K562 (cell line): ENCODE results near the gene ZBTB24. TPM values are rescaled to one million over a fixed set of nuclear protein-coding genes. Genes with fewer than 3 reads are reported as not detected.

Experiments used
- CXXC5 ChIP-seq: fragments of 250-450 bp; sonication (Bioruptor Pico); IDR thresholded peaks from 2 replicates; pipeline ENCODE4 v1.8.0; 2022; ENCODE audit warnings: inconsistent platforms, mild to moderate bottlenecking, moderate library complexity
- EGR1 ChIP-seq: fragments of 450-650 bp; conservative IDR thresholded peaks from 2 replicates; pipeline ENCODE4 v1.6.1; 2017; ENCODE audit warnings: mild to moderate bottlenecking
- FOXA3 ChIP-seq, 2 experiments: fragments of 450-650 bp in 1 of 2; sonication (generic) in 1 of 2; formaldehyde crosslinking; IDR thresholded peaks in 1 of 2; conservative IDR thresholded peaks in 1 of 2; 2 replicates each; pipeline versions ENCODE4 v1.4.0 to v1.8.0; 2020 to 2022; ENCODE audit warnings: mild to moderate bottlenecking in 2 of 2, missing genetic modification reagents in 1 of 2
- HNRNPH1 ChIP-seq: fragments of 200-400 bp; formaldehyde crosslinking; optimal IDR thresholded peaks from 2 replicates; pipeline ENCODE3; 2017; ENCODE audit warnings: low read depth, mild to moderate bottlenecking, low read length, moderate library complexity
- KLF1 ChIP-seq: fragments of 450-650 bp; IDR thresholded peaks from 2 replicates; pipeline ENCODE4 v1.6.1; 2016; ENCODE audit warnings: missing genetic modification characterization, missing compliant biosample characterization
- PML ChIP-seq: IDR thresholded peaks from 2 replicates; pipeline ENCODE4 v1.6.1; 2012; ENCODE audit warnings: low read length, inconsistent platforms
- POU5F1 ChIP-seq: fragments of 150-350 bp; IDR thresholded peaks from 2 replicates; pipeline ENCODE4 v1.6.1; 2014; ENCODE audit warnings: borderline replicate concordance, low read length, low read depth, mild to moderate bottlenecking; ENCODE audit not compliant: partially characterized antibody
- PURB ChIP-seq: sonication (generic); formaldehyde crosslinking; IDR thresholded peaks from 2 replicates; pipeline ENCODE4 v1.9.0; 2021; ENCODE audit warnings: low read depth, mild to moderate bottlenecking, missing genetic modification reagents
- SIX5 ChIP-seq, 2 experiments: IDR thresholded peaks; 2 replicates each; pipeline ENCODE4 v1.6.1; 2011; ENCODE audit warnings: low read length in 2 of 2, borderline replicate concordance in 1 of 2, low read depth in 1 of 2, mild to moderate bottlenecking in 1 of 2, moderate library complexity in 1 of 2; ENCODE audit not compliant: insufficient read depth in 1 of 2
- TBL1XR1 ChIP-seq, 2 experiments: IDR thresholded peaks; 2 replicates each; pipeline ENCODE4 v1.6.1; 2012; ENCODE audit warnings: improper control_type of control experiment in 2 of 2, low read length in 2 of 2, mild to moderate bottlenecking in 1 of 2
- TBP ChIP-seq: optimal IDR thresholded peaks from 2 replicates; pipeline ENCODE3; 2011; ENCODE audit warnings: low read depth, low read length, improper control_type of control experiment
- WHSC1 ChIP-seq: IDR thresholded peaks from one replicate; pipeline ENCODE4 v1.6.1; 2012; ENCODE audit warnings: low read length, control low read depth, inconsistent platforms
- ZBED1 ChIP-seq: IDR thresholded peaks from 2 replicates; pipeline ENCODE4 v1.6.1; 2014
- ZNF444 ChIP-seq: fragments of 250-450 bp; sonication (Bioruptor Pico); IDR thresholded peaks from 2 replicates; pipeline ENCODE4 v1.4.0; 2020; ENCODE audit warnings: mild to moderate bottlenecking, moderate library complexity
- polyA plus RNA-seq, 8 experiments: library from polyadenylated mRNA; depleted of rRNA in 4 of 8; stranded (reverse) in 5 of 8; unstranded in 3 of 8; fragments of >200 nt; fragmentation: Nextera tagmentation in 2 of 8; fragmentation: Illumina TruSeq in 1 of 8; extraction: Ambion mirVana in 2 of 8; extraction: Trizol in 1 of 8; gene quantifications; 2 replicates each; pipeline versions ENCODE4 v1.2.1 to v1.2.3, GENCODE V29; 2011 to 2014; ENCODE audit warnings: inconsistent platforms in 1 of 8, missing spikeins in 1 of 8
- total RNA-seq, 7 experiments: library from RNA; depleted of rRNA in 6 of 7; stranded (reverse); fragments of >200 nt in 6 of 7; fragmentation: Illumina TruSeq in 2 of 7; extraction: Trizol in 2 of 7; gene quantifications; 2 replicates each; pipeline versions ENCODE4 v1.2.1 to v1.2.3, GENCODE V29; 2011 to 2021; ENCODE audit warnings: low replicate concordance in 1 of 7
- TF ChIP-seq, protein P1 (sequence below): sonication (generic); formaldehyde crosslinking; IDR thresholded peaks from 2 replicates; pipeline ENCODE4 v1.8.0; 2022; ENCODE audit warnings: mild to moderate bottlenecking, missing genetic modification reagents
- TF ChIP-seq, protein P2 (sequence below): fragments of 450-650 bp; IDR thresholded peaks from 2 replicates; pipeline ENCODE4 v1.6.1; 2017; ENCODE audit warnings: antibody characterized with exemption, mild to moderate bottlenecking
- TF ChIP-seq, protein P3 (sequence below): fragments of 450-650 bp; formaldehyde crosslinking; IDR thresholded peaks from 2 replicates; pipeline ENCODE4 v1.4.0; 2020; ENCODE audit warnings: mild to moderate bottlenecking, moderate library complexity

ZBTB24 gene
- total and polyA plus RNA-seq, 9 of the 15 experiments (the other 6 are each of a cell fraction or from before 2014, with no cell fraction given) = 2.0 to 16.7 (median 8.3) TPM

DNA sequence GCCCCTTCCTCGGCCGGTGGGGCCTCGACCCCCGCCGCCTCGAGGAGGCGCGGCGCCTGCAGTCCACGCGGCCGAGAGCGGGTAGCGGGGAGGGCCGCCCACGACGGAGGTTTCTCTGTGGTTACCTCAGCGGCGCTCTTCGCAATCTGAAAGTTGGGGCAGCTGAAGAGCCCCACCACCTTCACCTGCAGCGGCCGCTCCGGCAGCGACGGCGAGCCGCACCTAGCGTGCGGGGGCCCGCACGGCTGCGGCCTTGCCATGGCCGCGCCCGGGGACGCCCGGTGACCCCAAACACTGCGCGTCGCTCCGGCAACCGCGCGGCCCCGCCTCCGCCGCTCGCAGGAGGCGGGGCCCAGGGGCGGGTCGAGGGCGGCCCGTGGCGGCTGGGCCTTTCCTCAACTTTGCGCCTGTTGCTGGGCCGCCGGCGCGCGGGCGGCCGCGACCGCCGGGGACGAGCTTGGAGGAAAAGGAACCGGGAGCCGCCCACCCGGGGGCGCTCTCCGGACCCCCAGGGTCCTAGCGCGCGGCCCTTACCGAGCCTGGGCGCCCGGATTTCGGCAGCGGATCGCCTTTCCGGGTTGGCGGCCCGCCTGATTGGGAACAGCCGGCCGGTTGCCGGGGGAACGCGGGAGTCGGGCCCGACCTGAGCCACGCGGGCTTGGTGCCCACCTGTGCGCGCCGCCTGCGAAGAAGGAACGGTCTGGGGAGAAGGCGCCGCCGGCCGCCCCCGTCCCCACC is 42.5 kb downstream of the ZBTB24 start, which contains the start of the genes PPIL6 and SMPD2 (continued):
- TF ChIP-seq, protein P1, sequence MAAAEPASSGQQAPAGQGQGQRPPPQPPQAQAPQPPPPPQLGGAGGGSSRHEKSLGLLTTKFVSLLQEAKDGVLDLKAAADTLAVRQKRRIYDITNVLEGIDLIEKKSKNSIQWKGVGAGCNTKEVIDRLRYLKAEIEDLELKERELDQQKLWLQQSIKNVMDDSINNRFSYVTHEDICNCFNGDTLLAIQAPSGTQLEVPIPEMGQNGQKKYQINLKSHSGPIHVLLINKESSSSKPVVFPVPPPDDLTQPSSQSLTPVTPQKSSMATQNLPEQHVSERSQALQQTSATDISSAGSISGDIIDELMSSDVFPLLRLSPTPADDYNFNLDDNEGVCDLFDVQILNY (CRISPR knock-in tag) = no peak
- TF ChIP-seq ZBED1 (no peak), HNRNPH1 (no peak), TBP (peak; percentile 67), POU5F1 (no peak), PML (no peak), CXXC5 (CRISPR knock-in tag) (peak; percentile 95), ZNF444 (CRISPR knock-in tag) (no peak), SIX5 (IDR thresholded peaks at IDR 0.05; ENCODE audit: borderline replicate concordance in 1 of 2, insufficient read depth in 1 of 2, low read depth in 1 of 2, low read length in 2 of 2) (no peak), PURB (CRISPR knock-in tag) (no peak), KLF1 (tag) (0 out of 2 replicates have a peak, but pooled peaks have one; percentile 46), TBL1XR1 (IDR thresholded peaks at IDR 0.05; ENCODE audit: low read length in 2 of 2) (no peak), EGR1 (peak; percentile 70), WHSC1 (no peak), FOXA3 (CRISPR knock-in tag; conservative IDR thresholded peaks at IDR 0.05 in 1 of 2, IDR thresholded peaks at IDR 0.05 in 1 of 2) (0 out of 4 replicates have a peak, but pooled peaks of 1 of the 2 experiments have one; percentile 32)
- TF ChIP-seq, protein P2, sequence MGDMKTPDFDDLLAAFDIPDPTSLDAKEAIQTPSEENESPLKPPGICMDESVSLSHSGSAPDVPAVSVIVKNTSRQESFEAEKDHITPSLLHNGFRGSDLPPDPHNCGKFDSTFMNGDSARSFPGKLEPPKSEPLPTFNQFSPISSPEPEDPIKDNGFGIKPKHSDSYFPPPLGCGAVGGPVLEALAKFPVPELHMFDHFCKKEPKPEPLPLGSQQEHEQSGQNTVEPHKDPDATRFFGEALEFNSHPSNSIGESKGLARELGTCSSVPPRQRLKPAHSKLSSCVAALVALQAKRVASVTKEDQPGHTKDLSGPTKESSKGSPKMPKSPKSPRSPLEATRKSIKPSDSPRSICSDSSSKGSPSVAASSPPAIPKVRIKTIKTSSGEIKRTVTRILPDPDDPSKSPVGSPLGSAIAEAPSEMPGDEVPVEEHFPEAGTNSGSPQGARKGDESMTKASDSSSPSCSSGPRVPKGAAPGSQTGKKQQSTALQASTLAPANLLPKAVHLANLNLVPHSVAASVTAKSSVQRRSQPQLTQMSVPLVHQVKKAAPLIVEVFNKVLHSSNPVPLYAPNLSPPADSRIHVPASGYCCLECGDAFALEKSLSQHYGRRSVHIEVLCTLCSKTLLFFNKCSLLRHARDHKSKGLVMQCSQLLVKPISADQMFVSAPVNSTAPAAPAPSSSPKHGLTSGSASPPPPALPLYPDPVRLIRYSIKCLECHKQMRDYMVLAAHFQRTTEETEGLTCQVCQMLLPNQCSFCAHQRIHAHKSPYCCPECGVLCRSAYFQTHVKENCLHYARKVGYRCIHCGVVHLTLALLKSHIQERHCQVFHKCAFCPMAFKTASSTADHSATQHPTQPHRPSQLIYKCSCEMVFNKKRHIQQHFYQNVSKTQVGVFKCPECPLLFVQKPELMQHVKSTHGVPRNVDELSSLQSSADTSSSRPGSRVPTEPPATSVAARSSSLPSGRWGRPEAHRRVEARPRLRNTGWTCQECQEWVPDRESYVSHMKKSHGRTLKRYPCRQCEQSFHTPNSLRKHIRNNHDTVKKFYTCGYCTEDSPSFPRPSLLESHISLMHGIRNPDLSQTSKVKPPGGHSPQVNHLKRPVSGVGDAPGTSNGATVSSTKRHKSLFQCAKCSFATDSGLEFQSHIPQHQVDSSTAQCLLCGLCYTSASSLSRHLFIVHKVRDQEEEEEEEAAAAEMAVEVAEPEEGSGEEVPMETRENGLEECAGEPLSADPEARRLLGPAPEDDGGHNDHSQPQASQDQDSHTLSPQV = peak; percentile 92
- TF ChIP-seq, protein P3, sequence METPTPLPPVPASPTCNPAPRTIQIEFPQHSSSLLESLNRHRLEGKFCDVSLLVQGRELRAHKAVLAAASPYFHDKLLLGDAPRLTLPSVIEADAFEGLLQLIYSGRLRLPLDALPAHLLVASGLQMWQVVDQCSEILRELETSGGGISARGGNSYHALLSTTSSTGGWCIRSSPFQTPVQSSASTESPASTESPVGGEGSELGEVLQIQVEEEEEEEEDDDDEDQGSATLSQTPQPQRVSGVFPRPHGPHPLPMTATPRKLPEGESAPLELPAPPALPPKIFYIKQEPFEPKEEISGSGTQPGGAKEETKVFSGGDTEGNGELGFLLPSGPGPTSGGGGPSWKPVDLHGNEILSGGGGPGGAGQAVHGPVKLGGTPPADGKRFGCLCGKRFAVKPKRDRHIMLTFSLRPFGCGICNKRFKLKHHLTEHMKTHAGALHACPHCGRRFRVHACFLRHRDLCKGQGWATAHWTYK (CRISPR knock-in tag) = peak; percentile 37; the same call in 1 of the 2 replicates
